HEK293 (cell line): Measurements from ENCODE around the gene MTA3.

Experiments used
- CTCF ChIA-PET: fragments of 350-600 bp; formaldehyde crosslinking; extraction: SDS; loops from one replicate; lab custom pipeline; 2021; ENCODE audit warnings: antibody characterized with exemption; lab: Yijun Ruan, JAX
- POLR2A ChIA-PET: fragments of 300-600 bp; formaldehyde crosslinking; extraction: SDS; loops from one replicate; lab custom pipeline; 2020; ENCODE audit warnings: antibody characterized with exemption, inconsistent platforms; lab: Yijun Ruan, JAX
- H3K27ac ChIP-seq: fragments of 200-500 bp; sonication (Bioruptor generic); 2 replicates; pipeline ENCODE4 v1.5.1; 2014; ENCODE audit warnings: low read depth, low read length, control low read depth, inconsistent platforms; ENCODE audit errors: extremely low read depth
- H3K36me3 ChIP-seq, 2 experiments: fragments of 200-500 bp in 1 of 2; sonication (Bioruptor generic) in 1 of 2; 1 replicate in 1 of 2; 2 replicates in 1 of 2; pipeline ENCODE4 v1.5.1; 2014 to 2017; ENCODE audit warnings: inconsistent platforms in 2 of 2, low read length in 2 of 2; ENCODE audit not compliant: control insufficient read depth in 2 of 2, insufficient read depth in 1 of 2
- H3K4me1 ChIP-seq: fragments of 200-500 bp; sonication (Bioruptor generic); 2 replicates; pipeline ENCODE4 v1.5.1; 2014; ENCODE audit warnings: mild to moderate bottlenecking, low read length, inconsistent platforms; ENCODE audit not compliant: control insufficient read depth, insufficient read depth
- H3K4me3 ChIP-seq: 2 replicates; pipeline ENCODE4 v1.5.1; 2011; ENCODE audit warnings: low read depth, mild to moderate bottlenecking, control low read depth, low read length, moderate library complexity
- H3K9me3 ChIP-seq: fragments of 200-500 bp; sonication (Bioruptor generic); 2 replicates; pipeline ENCODE4 v1.5.1; 2014; ENCODE audit warnings: low read depth, low read length, inconsistent platforms; ENCODE audit not compliant: control insufficient read depth, insufficient read depth
- PRDM6 ChIP-seq: fragments of 450-650 bp; formaldehyde crosslinking; IDR thresholded peaks from 2 replicates; pipeline ENCODE4 v1.5.1; 2017; ENCODE audit warnings: missing biosample characterization, missing genetic modification characterization
- REST ChIP-seq: fragments of 450-650 bp; formaldehyde crosslinking; IDR thresholded peaks from 2 replicates; pipeline ENCODE4 v1.5.1; 2016; ENCODE audit warnings: missing biosample characterization, missing genetic modification characterization
- SP3 ChIP-seq: fragments of 450-650 bp; formaldehyde crosslinking; IDR thresholded peaks from 2 replicates; pipeline ENCODE4 v1.5.1; 2016; ENCODE audit warnings: missing biosample characterization, missing genetic modification characterization
- ZBTB21 ChIP-seq: fragments of 450-650 bp; formaldehyde crosslinking; IDR thresholded peaks from 2 replicates; pipeline ENCODE4 v1.5.1; 2017; ENCODE audit warnings: missing biosample characterization, missing genetic modification characterization
- ZBTB49 ChIP-seq: fragments of 450-650 bp; formaldehyde crosslinking; IDR thresholded peaks from 2 replicates; pipeline ENCODE4 v1.5.1; 2016; ENCODE audit warnings: missing biosample characterization, missing genetic modification characterization, low read depth
- ZNF133 ChIP-seq: fragments of 450-650 bp; formaldehyde crosslinking; IDR thresholded peaks from 2 replicates; pipeline ENCODE4 v1.5.1; 2016; ENCODE audit warnings: missing biosample characterization, missing genetic modification characterization
- ZNF138 ChIP-seq: fragments of 450-650 bp; formaldehyde crosslinking; IDR thresholded peaks from 2 replicates; pipeline ENCODE4 v1.5.1; 2016; ENCODE audit warnings: missing biosample characterization, missing genetic modification characterization, borderline replicate concordance
- ZNF157 ChIP-seq: fragments of 450-650 bp; formaldehyde crosslinking; IDR thresholded peaks from 2 replicates; pipeline ENCODE4 v1.5.1; 2016; ENCODE audit warnings: missing biosample characterization, missing genetic modification characterization
- ZNF18 ChIP-seq: fragments of 450-650 bp; formaldehyde crosslinking; IDR thresholded peaks from 2 replicates; pipeline ENCODE4 v1.5.1; 2016; ENCODE audit warnings: missing biosample characterization, missing genetic modification characterization
- ZNF248 ChIP-seq: fragments of 450-650 bp; formaldehyde crosslinking; IDR thresholded peaks from 2 replicates; pipeline ENCODE4 v1.5.1; 2017; ENCODE audit warnings: missing biosample characterization, missing genetic modification characterization
- ZNF341 ChIP-seq: fragments of 450-650 bp; formaldehyde crosslinking; IDR thresholded peaks from 2 replicates; pipeline ENCODE4; 2016; ENCODE audit warnings: low read depth, missing biosample characterization, missing genetic modification characterization
- ZNF394 ChIP-seq: fragments of 450-650 bp; formaldehyde crosslinking; IDR thresholded peaks from 2 replicates; pipeline ENCODE4 v1.5.1; 2016; ENCODE audit warnings: missing biosample characterization, missing genetic modification characterization, mild to moderate bottlenecking, moderate library complexity, borderline replicate concordance
- ZNF433 ChIP-seq: fragments of 450-650 bp; formaldehyde crosslinking; IDR thresholded peaks from 2 replicates; pipeline ENCODE4 v1.5.1; 2016; ENCODE audit warnings: missing biosample characterization, missing genetic modification characterization, low read depth
- ZNF701 ChIP-seq: fragments of 450-650 bp; formaldehyde crosslinking; IDR thresholded peaks from 2 replicates; pipeline ENCODE4 v1.5.1; 2016; ENCODE audit warnings: missing biosample characterization, missing genetic modification characterization
- ZNF76 ChIP-seq: fragments of 450-650 bp; formaldehyde crosslinking; IDR thresholded peaks from 2 replicates; pipeline ENCODE4; 2016; ENCODE audit warnings: low read depth, missing biosample characterization, missing genetic modification characterization, borderline replicate concordance
- ZNF776 ChIP-seq: fragments of 450-650 bp; formaldehyde crosslinking; IDR thresholded peaks from 2 replicates; pipeline ENCODE4 v1.5.0; 2017; ENCODE audit warnings: missing biosample characterization, missing genetic modification characterization, borderline replicate concordance
- ZNF830 ChIP-seq: fragments of 450-650 bp; IDR thresholded peaks from 2 replicates; pipeline ENCODE4 v1.5.0; 2018; ENCODE audit warnings: missing biosample characterization, missing genetic modification characterization, low read depth, mild to moderate bottlenecking, moderate library complexity

The MTA3 gene

GRCh38 chr2:42733852-42734251 lies 165.4 kb downstream of the MTA3 start:
- Histone ChIP-seq H3K4me1 (no peaks in the 10 kb centered on the region), H3K4me3 (no peak overlapping the region), H3K36me3 (peaks cover 0 to 10% of the 10 kb centered on the region in 2 experiments; a peak in 2 of 3 replicates), H3K27ac (no peak overlapping the region), H3K9me3 (no peaks in the 10 kb centered on the region)
- TF ChIP-seq SP3 (tag by site-specific recombination) = no peak
- ChIA-PET POLR2A (no interaction called here), CTCF (interaction anchor here (0.7 kb wide), 1 partner anchor 198 kb away, joined by 3 read pairs; no protein-coding TSS in a partner anchor)

GRCh38 chr2:42736598-42737322 lies 168.3 kb downstream of the MTA3 start:
- POLR2A ChIA-PET = no interaction called here
- H3K4me1 ChIP-seq = no peaks in the 10 kb centered on the region
- no peak overlapping the region for H3K27ac ChIP-seq
- TF ChIP-seq ZNF138 (tag by site-specific recombination) (no peak), ZNF830 (tag by site-specific recombination) (no peak), REST (tag by site-specific recombination) (no peak), ZNF248 (tag by site-specific recombination) (no peak), ZNF433 (tag by site-specific recombination) (no peak), ZNF133 (tag by site-specific recombination) (no peak), PRDM6 (tag by site-specific recombination) (no peak), ZNF701 (tag by site-specific recombination) (no peak), ZBTB21 (tag by site-specific recombination) (no peak), ZNF18 (tag by site-specific recombination) (no peak), ZNF157 (tag by site-specific recombination) (no peak), ZNF394 (no peak), ZNF76 (no peak), ZNF776 (tag by site-specific recombination) (no peak), ZNF341 (tag by site-specific recombination) (no peak), ZBTB49 (no peak)
- peaks cover 0 to 20% of the 10 kb centered on the region in 2 experiments; a peak in 1 of 3 replicates for H3K36me3 ChIP-seq
- no peak overlapping the region for H3K4me3 ChIP-seq
- H3K9me3 ChIP-seq = no peaks in the 10 kb centered on the region
- CTCF ChIA-PET = no interaction called here
